HG03457 (cell line): ENCODE measurements around the gene TMEM72.

Experiments used
- ATAC-seq: cut with Tn5 transposase; IDR thresholded peaks from one replicate; pipeline ENCODE4 v1.9.1; 2021; ENCODE audit warnings: moderate number of reproducible peaks; ENCODE audit not compliant: unreplicated experiment

The TMEM72 gene

GRCh38 chr10:44954042-44954441, 42.9 kb downstream of the TMEM72 start:
- no peak for ATAC-seq

GRCh38 chr10:44954962-44955361, 43.8 kb downstream of the TMEM72 start:
- no peak for ATAC-seq

- no peak for ATAC-seq
These were observed 44.4 kb downstream of the TMEM72 start for GRCh38 chr10:44955413-44956070.

- ATAC-seq, result no peak
These were observed 45.1 kb downstream of the TMEM72 start for GRCh38 chr10:44956226-44956625.

GRCh38 chr10:44956717-44957706, 45.9 kb downstream of the TMEM72 start:
- no peak for ATAC-seq

GRCh38 chr10:44958196-44958897, 47.2 kb downstream of the TMEM72 start:
- ATAC-seq, result no peak

- no peak for ATAC-seq
These were observed 47.7 kb downstream of the TMEM72 start for GRCh38 chr10:44958898-44959246.

GRCh38 chr10:44959247-44960087, 48.3 kb downstream of the TMEM72 start, which contains the start of gene RASSF4:
Gene RASSF4 (plus strand): TSS chr10:44959802. CDS start chr10:44970203, 10,401 bp downstream.
- ATAC-seq, result peak; percentile 94

GRCh38 chr10:44960088-44960460, 48.9 kb downstream of the TMEM72 start:
- ATAC-seq, result no peak

- ATAC-seq, result no peak
These were observed 49.5 kb downstream of the TMEM72 start for GRCh38 chr10:44960482-44961229.

- no peak for ATAC-seq
These were observed 50.1 kb downstream of the TMEM72 start for GRCh38 chr10:44961230-44961571.

- no peak for ATAC-seq
These were observed 51.0 kb downstream of the TMEM72 start for GRCh38 chr10:44961931-44962750.

- no peak for ATAC-seq
These were observed 52.0 kb downstream of the TMEM72 start for GRCh38 chr10:44962870-44963738.

GRCh38 chr10:44963772-44964633, 52.9 kb downstream of the TMEM72 start:
- ATAC-seq, result no peak

GRCh38 chr10:44965104-44965503, 54.0 kb downstream of the TMEM72 start:
- no peak for ATAC-seq

- ATAC-seq, result peak; percentile 43
These were observed 54.5 kb downstream of the TMEM72 start for GRCh38 chr10:44965651-44966097.
